ENCODE results near the gene PCBP4.

Gene PCBP4

DNA sequence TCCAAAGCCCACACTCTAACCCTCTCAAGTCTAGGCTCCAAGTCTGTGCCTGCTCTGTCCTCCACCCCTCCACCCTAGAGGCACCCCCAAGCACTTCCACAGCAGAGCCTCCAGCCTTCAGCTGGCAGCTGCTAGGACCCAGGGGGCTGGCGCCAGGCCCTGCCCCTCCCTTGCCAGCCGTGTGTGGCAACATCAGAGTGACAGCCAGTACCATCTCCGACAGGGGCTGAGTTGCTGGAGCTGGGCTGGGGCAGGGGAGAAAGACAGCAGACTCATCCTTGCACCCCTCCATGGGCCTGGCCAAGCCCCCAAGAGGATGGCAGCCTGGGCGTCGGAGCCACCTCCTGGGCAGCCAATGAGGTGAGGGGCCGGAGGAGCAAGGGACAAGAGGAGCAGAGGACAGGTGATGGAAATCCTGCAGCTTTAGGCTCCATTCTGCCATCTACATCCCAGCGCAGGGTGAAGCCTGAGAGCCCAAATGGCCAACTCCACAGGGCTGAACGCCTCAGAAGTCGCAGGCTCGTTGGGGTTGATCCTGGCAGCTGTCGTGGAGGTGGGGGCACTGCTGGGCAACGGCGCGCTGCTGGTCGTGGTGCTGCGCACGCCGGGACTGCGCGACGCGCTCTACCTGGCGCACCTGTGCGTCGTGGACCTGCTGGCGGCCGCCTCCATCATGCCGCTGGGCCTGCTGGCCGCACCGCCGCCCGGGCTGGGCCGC lies 11.9 kb downstream of the PCBP4 start, which contains the start of gene GPR62:
GPR62 (plus strand) TSS at position 207 of the 718 bp plus-strand sequence; CDS start at position 479, 272 bp downstream.
- DNase-seq (ENCODE audit: low read depth in 2 of 2), result no peak

DNA sequence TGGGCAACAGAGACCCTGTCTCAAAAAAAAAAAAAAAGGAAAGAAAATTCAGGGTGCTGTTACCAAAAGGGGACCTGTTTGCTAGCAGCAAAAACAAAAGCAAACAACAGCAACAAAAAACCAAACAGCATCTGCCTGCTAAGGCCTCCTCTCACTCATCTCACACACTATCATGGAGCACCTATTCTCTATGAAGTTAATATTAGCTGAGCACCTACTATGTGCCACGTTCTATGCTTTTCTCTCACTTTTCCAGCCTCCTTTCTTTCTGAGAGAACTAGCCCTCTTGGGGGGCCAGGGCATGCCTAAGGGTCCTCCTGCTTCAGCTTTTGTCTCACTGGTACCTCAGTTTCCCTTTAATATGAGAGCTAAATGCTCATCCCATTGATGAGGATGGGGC lies 12.5 kb downstream of the PCBP4 start:
- DNase-seq (ENCODE audit: low read depth in 2 of 2), result no peak

DNA sequence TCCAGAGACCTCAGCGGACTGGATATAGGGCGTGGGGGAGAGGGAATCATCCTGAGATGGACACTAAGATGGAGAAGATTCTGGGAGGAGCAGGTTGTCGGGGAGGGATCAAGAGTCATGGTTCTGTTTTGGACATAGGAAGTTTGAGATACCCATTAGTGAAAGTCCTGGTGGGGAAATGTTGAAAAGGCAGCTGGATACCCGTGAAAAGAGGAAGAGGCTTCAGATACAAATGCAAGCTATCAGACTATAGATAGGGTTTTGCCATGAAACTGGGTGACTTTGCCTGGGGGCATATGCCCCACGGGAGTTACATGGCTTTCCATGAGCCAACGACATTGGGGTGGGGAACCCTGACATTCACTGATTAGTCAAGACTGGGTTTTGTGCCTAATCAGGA lies 13.1 kb downstream of the PCBP4 start:
- no peak for DNase-seq (ENCODE audit: low read depth in 2 of 2)

DNA sequence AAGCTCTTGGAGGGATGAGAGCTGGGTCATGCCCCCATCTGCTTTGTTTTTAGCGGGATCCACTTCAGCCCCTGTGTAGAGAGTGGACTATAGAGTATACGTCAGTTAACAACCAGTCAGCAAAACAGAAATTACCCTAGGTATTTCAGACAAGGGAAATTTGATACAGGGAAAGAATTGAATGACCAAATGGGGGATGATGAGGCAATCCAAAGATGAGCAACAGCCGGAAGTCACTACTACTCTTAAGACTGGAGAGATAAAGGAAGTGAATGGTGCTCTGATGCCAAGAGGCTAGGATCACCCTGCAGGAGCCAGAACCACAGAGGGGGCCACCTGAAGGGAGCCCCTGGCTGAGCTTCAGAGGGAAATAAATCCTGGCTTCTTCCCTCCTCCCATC lies 13.8 kb downstream of the PCBP4 start:
- DNase-seq (ENCODE audit: low read depth in 2 of 2), result no peak

GRCh38 chr3:51950899-51951298 lies 16.4 kb downstream of the PCBP4 start:
- no peak for DNase-seq (ENCODE audit: low read depth in 2 of 2)

DNA sequence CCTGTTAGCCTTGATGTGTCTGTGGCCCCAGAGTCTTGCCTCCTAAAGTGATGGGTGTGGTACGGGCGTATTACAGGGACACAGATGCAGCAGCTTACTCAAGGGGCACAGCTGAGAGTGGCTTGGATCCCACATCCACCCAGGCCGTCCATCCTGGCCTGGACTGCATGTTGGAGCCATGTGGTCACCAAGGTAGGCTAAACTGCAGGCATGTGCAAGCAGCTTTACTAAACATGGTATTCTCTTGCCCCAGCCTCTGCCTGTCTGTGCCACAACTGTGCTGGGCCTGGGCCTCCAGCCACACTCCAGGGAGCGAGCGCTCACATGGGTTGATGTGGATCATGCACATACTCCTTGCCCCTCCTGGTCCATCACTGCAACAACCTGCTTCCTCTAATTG lies 18.1 kb downstream of the PCBP4 start:
- DNase-seq (ENCODE audit: low read depth in 2 of 2), result no peak

DNA sequence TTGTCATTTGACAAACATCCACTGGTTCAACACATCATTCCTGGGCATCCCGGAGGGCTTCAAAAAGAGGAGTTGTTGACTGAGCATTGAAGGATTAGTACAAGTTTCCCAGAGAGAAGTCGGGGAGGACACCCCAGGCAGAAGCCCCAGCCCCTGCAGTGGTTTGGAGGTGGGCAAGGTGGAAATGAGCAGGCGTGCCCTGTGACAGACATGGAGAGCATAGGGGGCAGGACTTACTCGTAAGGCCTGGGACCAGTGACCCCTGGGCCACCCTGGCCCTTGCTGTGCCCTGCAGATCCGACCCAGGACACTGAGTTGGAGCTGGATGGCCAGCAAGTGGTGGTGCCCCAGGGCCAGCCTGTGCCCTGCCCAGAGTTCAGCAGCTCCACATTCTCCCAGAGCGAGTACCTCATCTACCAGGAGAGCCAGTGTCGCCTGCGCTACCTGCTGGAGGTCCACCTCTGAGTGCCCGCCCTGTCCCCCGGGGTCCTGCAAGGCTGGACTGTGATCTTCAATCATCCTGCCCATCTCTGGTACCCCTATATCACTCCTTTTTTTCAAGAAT lies 19.2 kb downstream of the PCBP4 start:
- no peak for DNase-seq (ENCODE audit: low read depth in 2 of 2)

GRCh38 chr3:51947215-51947900 lies 19.9 kb downstream of the PCBP4 start:
- no peak for DNase-seq (ENCODE audit: low read depth in 2 of 2)

GRCh38 chr3:51946796-51947195 lies 20.5 kb downstream of the PCBP4 start:
- DNase-seq (ENCODE audit: low read depth in 2 of 2), result no peak

- no peak for DNase-seq (ENCODE audit: low read depth in 2 of 2)
These were observed 21.1 kb downstream of the PCBP4 start for GRCh38 chr3:51945926-51946705.

DNA sequence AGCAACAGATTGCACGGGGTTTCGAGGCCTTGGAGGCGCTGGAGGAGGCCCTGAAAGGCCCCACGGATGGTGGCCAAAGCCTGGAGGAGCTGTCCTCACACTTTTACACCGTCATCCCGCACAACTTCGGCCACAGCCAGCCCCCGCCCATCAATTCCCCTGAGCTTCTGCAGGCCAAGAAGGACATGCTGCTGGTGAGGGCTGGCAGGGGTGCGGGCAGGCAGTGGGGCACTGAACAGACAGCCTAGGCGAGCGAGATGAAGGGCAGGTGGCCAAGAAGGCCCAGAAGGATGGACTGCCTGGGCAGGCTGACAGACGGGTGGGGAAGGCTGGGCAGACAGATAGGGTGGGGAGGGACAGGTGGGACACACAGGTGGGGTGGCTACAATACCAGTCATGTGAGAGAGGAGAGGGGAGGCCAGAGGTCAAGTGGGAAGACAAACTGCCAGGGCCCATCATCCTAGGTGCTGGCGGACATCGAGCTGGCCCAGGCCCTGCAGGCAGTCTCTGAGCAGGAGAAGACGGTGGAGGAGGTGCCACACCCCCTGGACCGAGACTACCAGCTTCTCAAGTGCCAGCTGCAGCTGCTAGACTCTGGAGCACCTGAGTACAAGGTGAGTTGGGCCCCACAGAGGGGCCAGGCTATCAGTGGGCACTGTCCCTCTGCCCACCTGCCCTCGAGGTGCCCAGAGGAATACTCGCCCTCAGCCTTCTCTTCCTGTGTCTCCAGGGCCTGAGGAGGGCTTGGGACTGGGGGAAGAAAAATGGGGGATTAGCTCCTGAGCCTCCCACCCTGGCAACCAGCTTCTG lies 22.0 kb downstream of the PCBP4 start:
- DNase-seq (ENCODE audit: low read depth in 2 of 2), result no peak

- DNase-seq (ENCODE audit: low read depth in 2 of 2), result no peak
These were observed 22.7 kb downstream of the PCBP4 start for GRCh38 chr3:51944451-51945021.

DNA sequence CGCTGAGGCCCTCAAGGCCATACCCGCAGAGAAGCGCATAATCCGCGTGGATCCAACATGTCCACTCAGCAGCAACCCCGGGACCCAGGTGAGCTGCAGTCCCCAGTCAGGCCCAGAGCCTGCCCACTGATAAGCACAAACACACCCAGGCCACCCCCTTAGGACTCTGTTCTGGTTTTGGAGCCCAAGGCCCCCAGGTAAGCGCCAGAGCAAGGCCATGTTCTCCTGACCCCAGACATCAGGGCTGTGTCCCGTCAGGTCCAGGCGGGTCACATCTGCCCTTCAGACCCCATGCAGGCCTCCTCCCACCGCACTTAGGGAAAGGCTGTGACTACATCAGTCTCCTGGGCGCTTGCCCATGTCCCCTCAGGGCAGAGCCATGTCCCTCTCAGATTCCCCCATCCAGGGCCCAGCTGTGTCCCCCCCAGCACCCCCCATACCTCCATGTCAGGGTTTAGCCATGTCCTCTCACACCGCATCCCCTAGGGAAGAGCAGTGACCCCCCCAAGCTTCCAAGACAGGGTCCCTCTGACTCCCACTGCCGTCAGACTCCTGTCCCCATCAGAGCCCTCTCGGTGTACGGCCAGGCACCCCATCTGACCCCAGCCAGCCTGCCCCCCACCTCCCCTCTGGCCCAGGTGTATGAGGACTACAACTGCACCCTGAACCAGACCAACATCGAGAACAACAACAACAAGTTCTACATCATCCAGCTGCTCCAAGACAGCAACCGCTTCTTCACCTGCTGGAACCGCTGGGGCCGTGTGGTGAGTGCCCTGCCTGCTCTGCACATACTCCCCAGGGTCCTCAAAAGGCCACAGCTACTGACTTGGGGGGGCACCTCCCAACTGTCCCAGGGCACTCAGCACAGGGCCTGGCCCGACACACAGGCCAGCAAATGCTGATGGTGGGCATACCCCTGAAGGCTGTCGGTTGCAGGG lies 23.5 kb downstream of the PCBP4 start:
- DNase-seq (ENCODE audit: low read depth in 2 of 2), result no peak

- peak; percentile 45 to 55 for DNase-seq (ENCODE audit: low read depth in 2 of 2)
These were observed 24.4 kb downstream of the PCBP4 start for GRCh38 chr3:51942603-51943450.

- peak; percentile 100 for DNase-seq (ENCODE audit: low read depth in 2 of 2)
These were observed 25.3 kb downstream of the PCBP4 start, which contains the start of the genes PARP3 and RRP9 for GRCh38 chr3:51941798-51942602. Gene PARP3 (plus strand): TSS chr3:51942363. CDS start chr3:51943356, 993 bp downstream. Gene RRP9 (minus strand): TSS chr3:51941904. CDS start chr3:51941867, 37 bp downstream.

DNA sequence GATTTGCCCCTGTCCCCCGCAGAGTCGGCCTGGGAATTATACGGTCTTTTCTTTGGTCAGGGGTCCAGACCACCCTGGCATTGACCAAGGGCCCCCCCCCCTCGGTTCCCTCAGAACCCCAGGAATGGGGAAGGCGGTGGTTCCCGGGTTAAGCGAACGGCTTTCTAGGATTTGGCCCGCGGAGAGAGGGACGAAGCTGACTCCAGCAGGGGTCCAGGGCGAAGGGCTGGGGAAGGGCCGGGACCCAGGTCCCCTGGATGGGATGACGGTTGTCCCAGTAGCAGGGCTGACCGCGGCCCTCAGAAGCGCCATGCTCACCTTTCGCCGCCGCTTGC lies 25.8 kb downstream of the PCBP4 start:
- DNase-seq (ENCODE audit: low read depth in 2 of 2), result no peak

DNA sequence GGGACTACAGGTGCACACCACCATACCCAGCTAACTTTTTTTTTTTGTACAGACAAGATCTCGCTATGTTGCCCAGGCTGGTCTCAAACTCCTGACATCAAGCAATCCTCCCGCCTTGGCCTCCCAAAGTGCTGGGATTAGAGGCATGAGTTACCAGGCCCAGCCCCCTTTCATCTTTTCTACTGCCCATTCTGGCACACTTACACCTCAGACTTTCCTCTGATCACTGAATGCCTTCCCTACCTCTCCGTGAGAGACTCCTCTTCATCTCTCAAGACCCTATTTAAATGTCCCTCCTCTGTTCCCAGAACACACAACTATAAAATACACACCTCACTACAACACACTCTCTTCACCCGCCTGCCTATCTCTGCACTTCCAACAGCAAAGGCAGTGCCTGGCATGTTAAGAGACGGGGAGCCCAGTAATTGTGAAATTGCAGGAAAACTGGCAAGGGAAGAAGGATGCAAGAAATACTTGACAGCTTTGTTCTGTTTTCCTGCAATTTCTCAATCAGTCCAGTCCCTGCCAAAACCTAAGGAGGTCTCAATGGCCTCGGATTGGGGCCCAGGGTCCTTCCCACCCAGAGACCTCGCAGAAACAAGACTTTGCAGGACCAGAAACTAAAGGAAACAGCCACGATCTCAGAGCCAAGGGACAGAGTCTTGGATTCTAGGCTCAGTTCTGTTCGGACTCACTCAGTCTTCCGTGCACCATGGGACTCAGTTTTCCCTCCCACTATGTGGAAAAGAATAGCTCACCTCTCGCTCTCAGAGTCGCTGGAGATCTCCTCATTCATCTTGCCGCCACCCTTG lies 26.4 kb downstream of the PCBP4 start:
- no peak for DNase-seq (ENCODE audit: low read depth in 2 of 2)

Data from stimulated activated CD4-positive, alpha-beta T cell treated with anti-CD3 and anti-CD28 coated beads, Interleukin-15, amount 100 ng/mL, for 48 hours (primary cell).